Fibroblast of villous mesenchyme (primary cell): ENCODE measurements around the gene ARSI. TPM values are rescaled to one million over a fixed set of nuclear protein-coding genes. Genes with fewer than 3 reads are reported as not detected.
"Not testable (repeated sequence)": the region's sequence is repeated elsewhere in the genome, so short reads cannot be mapped to it uniquely, and the experiment has no call there.

ENCODE experiments used
- DNase-seq: peaks from one replicate; pipeline ENCODE4 v3.0.0-alpha.2; 2010; ENCODE audit warnings: low read depth
- H3K4me3 ChIP-seq: 2 replicates; pipeline ENCODE4 v1.5.1; 2011; ENCODE audit warnings: low read depth, mild to moderate bottlenecking, low read length
- total RNA-seq: library from RNA; depleted of rRNA; stranded (reverse); fragments of >200 nt; gene quantifications from 2 replicates; pipeline ENCODE4 v1.2.3, GENCODE V29; 2012
- TF ChIP-seq, protein P1 (sequence below): IDR thresholded peaks from 2 replicates; pipeline ENCODE4 v1.5.1; 2012; ENCODE audit warnings: low read depth, mild to moderate bottlenecking, low read length; ENCODE audit not compliant: insufficient read depth

The ARSI gene
- total RNA-seq, 1 donor, result 13.8 TPM

DNA sequence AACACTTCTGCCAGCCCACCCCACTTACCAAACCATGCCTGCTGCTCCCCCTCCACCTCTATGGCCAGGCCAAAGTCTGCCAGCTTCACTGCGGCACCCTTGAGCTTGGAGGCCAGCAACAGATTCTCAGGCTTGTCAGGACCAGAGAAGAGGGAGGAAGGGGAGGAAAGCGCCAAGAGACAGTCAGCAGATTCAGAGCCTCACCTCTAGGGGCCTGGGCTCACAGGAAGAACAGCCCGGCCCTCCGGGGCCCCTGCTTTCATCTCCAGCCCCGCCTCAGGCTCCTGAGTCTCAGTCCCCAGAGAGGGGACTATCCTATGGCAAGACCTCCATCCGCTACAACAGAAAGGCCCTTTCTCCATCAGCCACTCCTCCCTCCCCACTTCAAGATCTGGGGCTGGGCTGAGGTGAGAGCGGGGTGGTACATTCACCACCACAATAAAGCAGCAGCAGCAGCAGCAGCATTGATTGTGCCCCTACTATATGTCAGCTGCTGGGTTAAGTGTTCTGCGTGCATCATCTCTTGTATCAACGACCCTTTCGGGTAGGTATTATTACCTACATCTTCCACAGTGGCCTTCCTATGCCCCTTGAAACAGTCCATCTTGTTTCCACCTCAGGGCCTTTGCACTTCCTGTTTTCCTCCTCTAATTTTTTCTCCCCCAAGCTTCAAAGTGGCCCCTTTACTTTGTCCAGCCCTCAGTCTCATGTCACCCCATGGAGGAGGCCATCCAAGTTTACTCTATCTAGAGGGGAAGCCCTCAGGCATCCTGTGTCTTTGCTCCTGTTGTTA lies 49.1 kb downstream of the ARSI start:
- TF ChIP-seq, protein P1, sequence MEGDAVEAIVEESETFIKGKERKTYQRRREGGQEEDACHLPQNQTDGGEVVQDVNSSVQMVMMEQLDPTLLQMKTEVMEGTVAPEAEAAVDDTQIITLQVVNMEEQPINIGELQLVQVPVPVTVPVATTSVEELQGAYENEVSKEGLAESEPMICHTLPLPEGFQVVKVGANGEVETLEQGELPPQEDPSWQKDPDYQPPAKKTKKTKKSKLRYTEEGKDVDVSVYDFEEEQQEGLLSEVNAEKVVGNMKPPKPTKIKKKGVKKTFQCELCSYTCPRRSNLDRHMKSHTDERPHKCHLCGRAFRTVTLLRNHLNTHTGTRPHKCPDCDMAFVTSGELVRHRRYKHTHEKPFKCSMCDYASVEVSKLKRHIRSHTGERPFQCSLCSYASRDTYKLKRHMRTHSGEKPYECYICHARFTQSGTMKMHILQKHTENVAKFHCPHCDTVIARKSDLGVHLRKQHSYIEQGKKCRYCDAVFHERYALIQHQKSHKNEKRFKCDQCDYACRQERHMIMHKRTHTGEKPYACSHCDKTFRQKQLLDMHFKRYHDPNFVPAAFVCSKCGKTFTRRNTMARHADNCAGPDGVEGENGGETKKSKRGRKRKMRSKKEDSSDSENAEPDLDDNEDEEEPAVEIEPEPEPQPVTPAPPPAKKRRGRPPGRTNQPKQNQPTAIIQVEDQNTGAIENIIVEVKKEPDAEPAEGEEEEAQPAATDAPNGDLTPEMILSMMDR, result no peak
- no peak for DNase-seq
- no peak overlapping the region for H3K4me3 ChIP-seq

DNA sequence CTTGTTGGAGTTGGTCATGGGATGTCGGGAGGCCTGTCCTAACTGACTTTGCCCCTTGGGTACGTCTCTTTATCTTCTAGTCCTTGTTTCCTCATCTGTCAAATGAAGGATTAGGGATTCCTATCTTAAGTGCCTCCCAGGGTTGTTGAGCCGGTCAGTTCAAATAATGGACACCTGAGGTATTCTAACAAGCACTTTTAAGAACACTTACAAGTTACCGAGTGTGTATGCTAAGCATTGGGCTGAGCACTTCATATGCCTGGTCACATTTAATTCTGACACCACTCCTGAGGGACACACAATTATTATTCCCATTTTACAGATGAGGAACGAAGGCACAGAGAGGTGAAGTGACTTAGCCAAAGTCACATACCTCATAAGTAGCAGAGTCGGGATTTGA lies 50.2 kb downstream of the ARSI start:
- TF ChIP-seq, protein P1, result no peak
- H3K4me3 ChIP-seq, result no peak overlapping the region
- no peak for DNase-seq

DNA sequence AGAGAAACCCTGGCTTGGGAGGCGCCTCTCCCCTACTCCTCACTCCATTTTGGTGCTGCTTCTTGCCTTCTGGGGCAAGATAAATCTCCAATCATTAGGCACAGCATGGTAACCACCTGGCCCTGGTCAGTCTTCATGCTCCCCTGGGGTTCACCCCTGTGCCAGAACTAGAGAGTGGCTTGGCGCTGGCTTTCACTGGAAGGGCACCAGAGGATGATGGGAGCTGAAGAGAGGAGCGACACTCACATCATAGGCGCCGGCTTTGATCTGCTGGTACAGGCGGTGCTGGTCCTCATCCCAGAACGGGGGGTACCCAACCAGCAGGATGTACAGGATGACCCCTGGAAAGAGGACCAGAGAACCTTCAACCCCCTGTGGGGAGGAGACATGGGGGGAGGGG lies 51.2 kb downstream of the ARSI start:
- no peak for DNase-seq

DNA sequence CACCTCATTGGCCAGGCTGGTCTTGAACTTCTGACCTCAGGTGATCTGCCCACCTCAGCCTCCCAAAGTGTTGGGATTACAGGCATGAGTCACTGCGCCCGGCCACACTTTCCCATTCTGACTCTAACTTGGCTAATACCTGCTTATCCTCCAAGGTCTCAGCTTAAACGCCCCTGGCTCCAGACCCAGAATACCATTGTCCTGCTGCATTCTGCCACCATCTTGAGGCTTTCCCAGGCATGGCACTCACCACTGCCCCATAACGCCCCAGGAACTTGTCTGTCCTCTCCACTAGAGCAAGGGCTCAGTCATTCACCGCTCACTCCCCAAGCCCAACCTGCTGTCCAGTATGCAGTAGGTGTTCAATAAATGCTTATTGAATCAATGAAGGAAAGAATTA lies 53.0 kb downstream of the ARSI start:
- no peak overlapping the region for H3K4me3 ChIP-seq
- DNase-seq, result no peak
- TF ChIP-seq, protein P1, result no peak

More for the DNA sequence above, 51.2 kb downstream of the ARSI start:
- no peak overlapping the region for H3K4me3 ChIP-seq
- TF ChIP-seq, protein P1, result no peak

DNA sequence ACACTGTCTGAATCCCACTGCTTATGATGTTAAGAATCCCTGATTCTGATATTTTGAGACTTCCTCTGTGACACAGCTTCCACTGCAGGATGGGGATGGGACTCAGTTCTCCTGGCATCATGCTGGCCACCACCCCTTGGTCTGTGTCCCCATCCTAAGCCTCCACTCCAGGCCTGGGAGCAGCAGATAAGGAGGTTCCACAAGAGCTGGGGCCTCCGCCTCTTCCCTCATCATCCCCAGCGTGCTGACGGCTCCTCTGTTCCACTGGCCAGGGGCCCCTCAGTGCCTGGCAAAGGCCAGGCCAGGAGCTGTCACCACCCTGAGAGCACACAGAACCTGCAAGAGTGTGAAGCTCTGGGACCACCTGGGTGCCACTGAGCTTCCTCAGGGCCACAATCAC lies 53.8 kb downstream of the ARSI start:
- no peak overlapping the region for H3K4me3 ChIP-seq
- DNase-seq, result no peak
- TF ChIP-seq, protein P1, result no peak

DNA sequence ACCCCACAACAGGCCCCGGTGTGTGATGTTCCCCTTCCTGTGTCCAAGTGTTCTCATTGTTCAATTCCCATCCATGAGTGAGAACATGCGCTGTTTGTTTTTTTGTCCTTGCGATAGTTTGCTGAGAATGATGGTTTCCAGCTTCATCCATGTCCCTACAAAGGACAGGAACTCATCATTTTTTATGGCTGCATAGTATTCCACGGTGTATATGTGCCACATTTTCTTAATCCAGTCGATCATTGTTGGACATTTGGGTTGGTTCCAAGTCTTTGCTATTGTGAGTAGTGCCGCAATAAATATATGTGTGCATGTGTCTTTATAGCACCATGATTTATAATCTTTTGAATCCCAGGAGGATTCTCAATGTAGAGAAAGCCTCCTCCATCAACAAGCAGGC lies 54.2 kb downstream of the ARSI start:
- DNase-seq, H3K4me3 ChIP-seq: not testable (repeated sequence)

DNA sequence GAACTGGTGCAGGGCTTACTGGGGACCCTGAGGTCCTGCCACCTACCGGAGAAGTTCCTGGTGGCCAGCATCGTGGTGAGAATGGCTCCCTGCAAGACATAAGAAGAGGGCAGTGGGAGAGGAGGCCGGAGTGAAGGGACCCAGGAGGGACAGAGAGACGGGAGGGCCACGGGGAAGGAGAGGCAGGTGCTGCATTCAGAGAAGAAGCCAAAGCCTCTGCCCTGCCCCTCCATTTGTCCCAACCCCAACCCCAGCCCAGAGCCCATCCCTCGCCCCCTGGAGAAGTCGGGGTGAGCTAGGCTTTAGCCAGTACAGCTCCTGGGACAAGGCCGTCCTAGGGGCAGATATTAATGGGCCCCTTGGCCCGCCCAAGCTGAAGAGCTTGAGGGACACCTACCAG lies 55.0 kb downstream of the ARSI start:
- TF ChIP-seq, protein P1, result no peak
- H3K4me3 ChIP-seq, result no peak overlapping the region
- no peak for DNase-seq
